ENCODE measurements around the gene MCM3AP. TPM values are rescaled to one million over a fixed set of nuclear protein-coding genes. Genes with fewer than 3 reads are reported as not detected.
A peak's percentile ranks its signal among the peaks of the same experiment; 100 is the strongest.

Gene MCM3AP
- total RNA-seq, 1 donor from 2014 or later = 153 TPM

GRCh38 chr21:46322351-46323226 is 37.2 kb upstream of the MCM3AP start:
- Mint-ChIP-seq H3K9me3 (no peaks in the 10 kb centered on the region), H3K4me1 (peaks cover 40% of the 10 kb centered on the region), H3K27ac (ENCODE audit: unreplicated experiment) (peak overlapping the region; percentile 99), H3K4me3 (peak overlapping the region; percentile 97), H3K27me3 (ENCODE audit: low read depth) (no peaks in the 10 kb centered on the region), H3K36me3 (ENCODE audit: low read depth) (peaks cover 15% of the 10 kb centered on the region)
- no peak for DNase-seq (ENCODE audit: low read depth, low spot score)
- TF ChIP-seq CTCF (conservative IDR thresholded peaks at IDR 0.05) = no peak

GRCh38 chr21:46320331-46320801 is 35.0 kb upstream of the MCM3AP start:
- Mint-ChIP-seq H3K9me3 (no peaks in the 10 kb centered on the region), H3K36me3 (ENCODE audit: low read depth) (peaks cover 10% of the 10 kb centered on the region), H3K27ac (ENCODE audit: unreplicated experiment) (no peak overlapping the region), H3K27me3 (ENCODE audit: low read depth) (no peaks in the 10 kb centered on the region), H3K4me1 (peaks cover 28% of the 10 kb centered on the region), H3K4me3 (peak overlapping the region; percentile 97)
- no peak for TF ChIP-seq CTCF (conservative IDR thresholded peaks at IDR 0.05)
- DNase-seq (ENCODE audit: low read depth, low spot score) = no peak

GRCh38 chr21:46319186-46319585 is 33.8 kb upstream of the MCM3AP start:
- DNase-seq (ENCODE audit: low read depth, low spot score) = no peak
- Mint-ChIP-seq H3K27ac (ENCODE audit: unreplicated experiment) (no peak overlapping the region), H3K9me3 (no peaks in the 10 kb centered on the region), H3K4me3 (peak overlapping the region; percentile 44), H3K4me1 (peaks cover 26% of the 10 kb centered on the region), H3K36me3 (ENCODE audit: low read depth) (peaks cover 10% of the 10 kb centered on the region), H3K27me3 (ENCODE audit: low read depth) (no peaks in the 10 kb centered on the region)
- TF ChIP-seq CTCF (conservative IDR thresholded peaks at IDR 0.05) = no peak

GRCh38 chr21:46318464-46318845 is 33.0 kb upstream of the MCM3AP start:
- no peak for TF ChIP-seq CTCF (conservative IDR thresholded peaks at IDR 0.05)
- H3K4me1 Mint-ChIP-seq = peaks cover 26% of the 10 kb centered on the region
- peaks cover 10% of the 10 kb centered on the region for H3K36me3 Mint-ChIP-seq (ENCODE audit: low read depth)
- H3K9me3 Mint-ChIP-seq = no peaks in the 10 kb centered on the region
- H3K27ac Mint-ChIP-seq (ENCODE audit: unreplicated experiment) = no peak overlapping the region
- H3K4me3 Mint-ChIP-seq = peak overlapping the region; percentile 47
- DNase-seq (ENCODE audit: low read depth, low spot score) = no peak
- H3K27me3 Mint-ChIP-seq (ENCODE audit: low read depth) = no peaks in the 10 kb centered on the region

GRCh38 chr21:46317710-46318463 is 32.5 kb upstream of the MCM3AP start:
- DNase-seq (ENCODE audit: low read depth, low spot score) = no peak
- Mint-ChIP-seq H3K4me3 (peak overlapping the region; percentile 47), H3K27me3 (ENCODE audit: low read depth) (no peaks in the 10 kb centered on the region), H3K27ac (ENCODE audit: unreplicated experiment) (no peak overlapping the region), H3K36me3 (ENCODE audit: low read depth) (peaks cover 11% of the 10 kb centered on the region), H3K9me3 (no peaks in the 10 kb centered on the region), H3K4me1 (peaks cover 26% of the 10 kb centered on the region)
- no peak for TF ChIP-seq CTCF (conservative IDR thresholded peaks at IDR 0.05)
